Activated T-helper 1 cell treated with anti-CD3 and anti-CD28 coated beads, Interleukin-2, amount 50 U/mL, for 16 hours (primary cell): ENCODE measurements around the gene KCNJ18.
"Not testable (repeated sequence)": the region's sequence is repeated elsewhere in the genome, so short reads cannot be mapped to it uniquely, and the experiment has no call there.

Source experiments
- DNase-seq, 2 donors: peaks; one replicate each; pipeline ENCODE4 v3.0.0-alpha.2; 2020; ENCODE audit warnings: low read depth in 1 of 2, low spot score in 1 of 2

Gene KCNJ18

GRCh38 chr17:21683897-21684296 is 8.4 kb upstream of the KCNJ18 start:
- DNase-seq = not testable (repeated sequence)

GRCh38 chr17:21684384-21684783 is 7.9 kb upstream of the KCNJ18 start:
- DNase-seq = not testable (repeated sequence)

- not testable (repeated sequence) for DNase-seq
Measured at GRCh38 chr17:21685061-21685795, 7.1 kb upstream of the KCNJ18 start.

- DNase-seq = no peak
Measured at GRCh38 chr17:21686165-21687015, 5.9 kb upstream of the KCNJ18 start.

- DNase-seq = no peak
Measured at GRCh38 chr17:21687136-21687953, 5.0 kb upstream of the KCNJ18 start.

- no peak for DNase-seq
Measured at GRCh38 chr17:21688293-21688949, 3.9 kb upstream of the KCNJ18 start.

- DNase-seq = no peak
Measured at GRCh38 chr17:21689604-21690003, 2.7 kb upstream of the KCNJ18 start.

GRCh38 chr17:21690811-21691210 is 1.5 kb upstream of the KCNJ18 start:
- DNase-seq = not testable (repeated sequence)

GRCh38 chr17:21691481-21691880 is 842 bp upstream of the KCNJ18 start:
- not testable (repeated sequence) for DNase-seq

- not testable (repeated sequence) for DNase-seq
Measured at GRCh38 chr17:21692704-21693065, 362 bp downstream of the KCNJ18 start.

GRCh38 chr17:21693391-21693796 is 1.1 kb downstream of the KCNJ18 start:
- not testable (repeated sequence) for DNase-seq

GRCh38 chr17:21693937-21694336 is 1.6 kb downstream of the KCNJ18 start:
- not testable (repeated sequence) for DNase-seq

- not testable (repeated sequence) for DNase-seq
Measured at GRCh38 chr17:21696227-21696626, 3.9 kb downstream of the KCNJ18 start.

GRCh38 chr17:21696842-21697507 is 4.7 kb downstream of the KCNJ18 start:
- DNase-seq = not testable (repeated sequence)

GRCh38 chr17:21697508-21697860 is 5.2 kb downstream of the KCNJ18 start:
- DNase-seq = not testable (repeated sequence)

GRCh38 chr17:21698437-21699075 is 6.2 kb downstream of the KCNJ18 start:
- DNase-seq = not testable (repeated sequence)

GRCh38 chr17:21699124-21699523 is 6.8 kb downstream of the KCNJ18 start:
- DNase-seq = not testable (repeated sequence)

- DNase-seq = not testable (repeated sequence)
Measured at GRCh38 chr17:21699573-21700236, 7.4 kb downstream of the KCNJ18 start.

GRCh38 chr17:21701090-21701489 is 8.8 kb downstream of the KCNJ18 start:
- DNase-seq = not testable (repeated sequence)
